HEK293T (cell line): Measurements from ENCODE around the gene MATN4.

Experiments
- CTCF ChIA-PET: fragments of 350-600 bp; formaldehyde crosslinking; extraction: SDS; loops from one replicate; lab custom pipeline; 2021; ENCODE audit warnings: antibody characterized with exemption, inconsistent platforms; lab: Yijun Ruan, JAX
- POLR2A ChIA-PET: fragments of 350-600 bp; formaldehyde crosslinking; extraction: SDS; loops from one replicate; lab custom pipeline; 2020; ENCODE audit warnings: antibody characterized with exemption, inconsistent platforms; lab: Yijun Ruan, JAX
- DNase-seq: peaks from one replicate; pipeline ENCODE4 v3.0.0; 2012; ENCODE audit warnings: mixed read lengths; ENCODE audit errors: extremely low spot score
- ARNT ChIP-seq: fragments of 450-650 bp; IDR thresholded peaks from 2 replicates; pipeline ENCODE4 v1.6.1; 2017; ENCODE audit warnings: mild to moderate bottlenecking
- BHLHE40 ChIP-seq: fragments of 450-650 bp; IDR thresholded peaks from 2 replicates; pipeline ENCODE4 v1.6.1; 2016; ENCODE audit warnings: mild to moderate bottlenecking, moderate library complexity, borderline replicate concordance
- CTBP1 ChIP-seq: fragments of 450-650 bp; IDR thresholded peaks from 2 replicates; pipeline ENCODE4 v1.6.1; 2016; ENCODE audit warnings: borderline replicate concordance
- ELF4 ChIP-seq: fragments of 450-650 bp; IDR thresholded peaks from 2 replicates; pipeline ENCODE4 v1.6.1; 2017; ENCODE audit warnings: antibody characterized with exemption
- FOXA1 ChIP-seq: fragments of 450-650 bp; IDR thresholded peaks from 2 replicates; pipeline ENCODE4 v1.6.1; 2016; ENCODE audit warnings: mild to moderate bottlenecking
- FOXK2 ChIP-seq: fragments of 450-650 bp; IDR thresholded peaks from 2 replicates; pipeline ENCODE4 v1.6.1; 2016; ENCODE audit warnings: mild to moderate bottlenecking
- FOXM1 ChIP-seq: fragments of 450-650 bp; IDR thresholded peaks from 2 replicates; pipeline ENCODE4 v1.6.1; 2017; ENCODE audit warnings: mild to moderate bottlenecking, borderline replicate concordance
- HDGF ChIP-seq: fragments of 450-650 bp; IDR thresholded peaks from 2 replicates; pipeline ENCODE4 v1.6.1; 2017; ENCODE audit warnings: antibody characterized with exemption, borderline replicate concordance
- L3MBTL2 ChIP-seq: fragments of 450-650 bp; conservative IDR thresholded peaks from 2 replicates; pipeline ENCODE4 v1.6.1; 2016; ENCODE audit warnings: mild to moderate bottlenecking
- LEF1 ChIP-seq: fragments of 450-650 bp; IDR thresholded peaks from 2 replicates; pipeline ENCODE4 v1.6.1; 2017; ENCODE audit warnings: mild to moderate bottlenecking, borderline replicate concordance
- NFRKB ChIP-seq: fragments of 450-650 bp; IDR thresholded peaks from 2 replicates; pipeline ENCODE4 v1.6.1; 2016; ENCODE audit warnings: mild to moderate bottlenecking, moderate library complexity
- PKNOX1 ChIP-seq: fragments of 450-650 bp; IDR thresholded peaks from 2 replicates; pipeline ENCODE4 v1.6.1; 2016
- SP1 ChIP-seq: fragments of 450-650 bp; IDR thresholded peaks from 2 replicates; pipeline ENCODE4 v1.6.1; 2017
- SUZ12 ChIP-seq: fragments of 450-650 bp; IDR thresholded peaks from 2 replicates; pipeline ENCODE4 v1.6.1; 2016; ENCODE audit warnings: mild to moderate bottlenecking
- TARDBP ChIP-seq: fragments of 450-650 bp; IDR thresholded peaks from 2 replicates; pipeline ENCODE4 v1.6.1; 2016
- ZNF384 ChIP-seq: fragments of 450-650 bp; IDR thresholded peaks from 2 replicates; pipeline ENCODE4 v1.6.1; 2016

Gene MATN4

GRCh38 chr20:45330476-45330875 lies 22.4 kb upstream of the MATN4 start:
- no peak for DNase-seq
- TF ChIP-seq ZNF384 (no peak), FOXK2 (no peak), NFRKB (no peak), TARDBP (no peak), SP1 (no peak), LEF1 (no peak), SUZ12 (no peak), ELF4 (no peak), PKNOX1 (no peak), L3MBTL2 (no peak), BHLHE40 (no peak)
- ChIA-PET CTCF (no interaction called here), POLR2A (no interaction called here)

- ChIA-PET CTCF (no interaction called here), POLR2A (no interaction called here)
- TF ChIP-seq HDGF, result no peak
- DNase-seq, result no peak
Measured at GRCh38 chr20:45329497-45330319, 21.6 kb upstream of the MATN4 start.

GRCh38 chr20:45328451-45328850 lies 20.4 kb upstream of the MATN4 start:
- ChIA-PET CTCF (no interaction called here), POLR2A (no interaction called here)
- no peak for DNase-seq
- no peak for TF ChIP-seq TARDBP

GRCh38 chr20:45325371-45325770 lies 17.3 kb upstream of the MATN4 start:
- TF ChIP-seq FOXK2, result no peak
- TF ChIP-seq ZNF384, result no peak
- no peak for TF ChIP-seq HDGF
- no peak for TF ChIP-seq TARDBP
- TF ChIP-seq PKNOX1, result no peak
- TF ChIP-seq BHLHE40, result no peak
- CTCF ChIA-PET, result no interaction called here
- POLR2A ChIA-PET, result no interaction called here
- DNase-seq, result no peak

GRCh38 chr20:45323731-45324130 lies 15.6 kb upstream of the MATN4 start:
- CTCF ChIA-PET, result interaction anchor here (1.1 to 1.8 kb wide), 4 partner anchors 12 to 142 kb away, joined by 3 to 5 read pairs (median 4); no protein-coding TSS in a partner anchor
- no peak for DNase-seq
- POLR2A ChIA-PET, result no interaction called here
- no peak for TF ChIP-seq FOXK2
- TF ChIP-seq SUZ12, result no peak
- TF ChIP-seq ELF4, result no peak
- TF ChIP-seq SP1, result no peak
- no peak for TF ChIP-seq PKNOX1
- TF ChIP-seq FOXM1, result no peak
- no peak for TF ChIP-seq LEF1
- no peak for TF ChIP-seq ZNF384
- no peak for TF ChIP-seq NFRKB
- TF ChIP-seq L3MBTL2, result no peak
- no peak for TF ChIP-seq CTBP1
- TF ChIP-seq TARDBP, result no peak
- TF ChIP-seq HDGF, result no peak
- TF ChIP-seq ARNT, result no peak
- no peak for TF ChIP-seq FOXA1
- TF ChIP-seq BHLHE40, result no peak

- POLR2A ChIA-PET, result interaction anchor here (1.0 kb wide), 1 partner anchor 24 kb away, joined by 3 read pairs; no protein-coding TSS in a partner anchor
- TF ChIP-seq FOXM1 (no peak), PKNOX1 (peak; percentile 72)
- CTCF ChIA-PET, result interaction anchor here (0.5 to 1.8 kb wide), 10 partner anchors 13 to 497 kb away, joined by 3 to 8 read pairs (median 4); no protein-coding TSS in a partner anchor
- DNase-seq, result no peak
Measured at GRCh38 chr20:45322952-45323383, 14.9 kb upstream of the MATN4 start.
